H1 (cell line): ENCODE results near the gene MACROD2. TPM values are rescaled to one million over a fixed set of nuclear protein-coding genes. Genes with fewer than 3 reads are reported as not detected.

Experiments used
- CTCF ChIA-PET: fragments of 300-600 bp; sonication (Branson Sonifier 250); formaldehyde crosslinking; loops from one replicate; lab custom pipeline; 2021; ENCODE audit not compliant: partially characterized antibody; lab: Charles Lee
- POLR2A ChIA-PET: fragments of 300-600 bp; sonication (Branson Sonifier 250); formaldehyde crosslinking; loops from one replicate; lab custom pipeline; 2021; ENCODE audit warnings: inconsistent platforms; ENCODE audit not compliant: partially characterized antibody; lab: Charles Lee
- DNase-seq, 2 experiments: peaks; one replicate each; pipeline versions ENCODE4 v3.0.0 to v3.0.0-alpha.2; 2010 to 2022; ENCODE audit warnings: low spot score in 2 of 2, low read depth in 1 of 2, mixed read lengths in 1 of 2
- FAIRE-seq: peaks from 2 replicates; lab custom pipeline; 2011; peaks lifted over from hg19 to GRCh38; lab: Jason Lieb, UNC
- H2AFZ ChIP-seq: 2 replicates; pipeline ENCODE4 v1.8.1; 2012; ENCODE audit warnings: low read length, inconsistent platforms
- H2AK5ac ChIP-seq: 2 replicates; pipeline ENCODE4 v1.6.1; 2013; ENCODE audit warnings: low read depth, low read length
- H2BK120ac ChIP-seq: replicated peaks from 2 replicates; pipeline ENCODE3; 2013; ENCODE audit warnings: low read depth, low read length, inconsistent platforms
- H2BK12ac ChIP-seq: 2 replicates; pipeline ENCODE4 v1.6.1; 2013; ENCODE audit warnings: low read depth, low read length
- H2BK15ac ChIP-seq: 2 replicates; pipeline ENCODE4 v1.6.1; 2013; ENCODE audit warnings: low read length
- H2BK20ac ChIP-seq: 2 replicates; pipeline ENCODE4 v1.6.1; 2013; ENCODE audit warnings: low read length
- H2BK5ac ChIP-seq: 2 replicates; pipeline ENCODE4 v1.6.1; 2013; ENCODE audit warnings: low read depth, low read length
- H3K14ac ChIP-seq: 2 replicates; pipeline ENCODE4 v1.6.1; 2013; ENCODE audit warnings: inconsistent platforms; ENCODE audit not compliant: insufficient read length
- H3K18ac ChIP-seq: 2 replicates; pipeline ENCODE4 v1.6.1; 2013; ENCODE audit warnings: low read length; ENCODE audit errors: extremely low read depth
- H3K23ac ChIP-seq: 2 replicates; pipeline ENCODE4 v1.6.1; 2013; ENCODE audit warnings: inconsistent platforms; ENCODE audit not compliant: insufficient read length
- H3K23me2 ChIP-seq: 2 replicates; pipeline ENCODE4 v1.6.1; 2013; ENCODE audit warnings: low read depth, low read length
- H3K27ac ChIP-seq: 2 replicates; pipeline ENCODE4 v1.6.1; 2011; ENCODE audit warnings: low read depth, low read length, inconsistent platforms
- H3K27me3 ChIP-seq, 4 experiments: replicated peaks in 1 of 4; 1 replicate in 1 of 4; 2 replicates in 3 of 4; pipeline versions ENCODE4 v1.6.1 to v1.8.1; 2011 to 2013; ENCODE audit warnings: low read length in 3 of 4, mild to moderate bottlenecking in 3 of 4, inconsistent platforms in 2 of 4, mixed read lengths in 2 of 4, moderate library complexity in 1 of 4; ENCODE audit not compliant: control insufficient read depth in 3 of 4, insufficient read depth in 3 of 4; ENCODE audit errors: extremely low read depth in 1 of 4
- H3K36me3 ChIP-seq, 4 experiments: 2 replicates each; pipeline versions ENCODE4 v1.6.1 to v1.8.1; 2011 to 2013; ENCODE audit warnings: mild to moderate bottlenecking in 4 of 4, low read length in 3 of 4, moderate library complexity in 2 of 4, control low read depth in 1 of 4, inconsistent platforms in 1 of 4; ENCODE audit not compliant: insufficient read depth in 4 of 4, control insufficient read depth in 2 of 4
- H3K4ac ChIP-seq: replicated peaks from 2 replicates; pipeline ENCODE3; 2013; ENCODE audit warnings: low read length, low read depth, mixed read lengths, inconsistent platforms; ENCODE audit not compliant: insufficient read length
- H3K4me1 ChIP-seq, 4 experiments: replicated peaks in 1 of 4; 1 replicate in 1 of 4; 2 replicates in 3 of 4; pipeline versions ENCODE4 v1.6.1 to v1.8.1; 2011 to 2013; ENCODE audit warnings: low read length in 3 of 4, inconsistent platforms in 2 of 4, mixed read lengths in 1 of 4; ENCODE audit not compliant: insufficient read depth in 4 of 4, control insufficient read depth in 3 of 4
- H3K4me2 ChIP-seq, 2 experiments: 2 replicates each; pipeline versions ENCODE4 v1.6.1 to v1.8.1; 2011 to 2013; ENCODE audit warnings: low read depth in 2 of 2, low read length in 2 of 2, control low read depth in 1 of 2, inconsistent platforms in 1 of 2, mild to moderate bottlenecking in 1 of 2; ENCODE audit not compliant: insufficient read depth in 1 of 2
- H3K4me3 ChIP-seq, 4 experiments: fragments of 200-600, 300-600 bp in 1 of 4; sonication (generic), shearing (Covaris generic), sonication (Bioruptor Twin) in 1 of 4; 2 replicates each; pipeline versions ENCODE4 v1.5.1 to v1.8.1; 2011 to 2016; ENCODE audit warnings: low read length in 4 of 4, low read depth in 3 of 4, control low read depth in 2 of 4, inconsistent platforms in 2 of 4, mild to moderate bottlenecking in 2 of 4, mixed read lengths in 1 of 4, moderate library complexity in 1 of 4; ENCODE audit not compliant: insufficient read depth in 2 of 4; ENCODE audit errors: extremely low read depth in 1 of 4
- H3K56ac ChIP-seq: replicated peaks from 2 replicates; pipeline ENCODE3; 2013; ENCODE audit warnings: low read depth, mild to moderate bottlenecking, mixed read lengths, low read length, inconsistent platforms; ENCODE audit not compliant: insufficient read length
- H3K79me1 ChIP-seq: 2 replicates; pipeline ENCODE4 v1.6.1; 2013; ENCODE audit warnings: low read depth, low read length, control low read depth
- H3K79me2 ChIP-seq, 2 experiments: 2 replicates each; pipeline versions ENCODE4 v1.6.1 to v1.8.1; 2012 to 2013; ENCODE audit warnings: low read length in 2 of 2, mild to moderate bottlenecking in 2 of 2, inconsistent platforms in 1 of 2; ENCODE audit not compliant: insufficient read depth in 2 of 2, control insufficient read depth in 1 of 2
- H3K9ac ChIP-seq, 4 experiments: replicated peaks in 1 of 4; 1 replicate in 1 of 4; 2 replicates in 3 of 4; pipeline versions ENCODE4 v1.6.1 to v1.8.1; 2011 to 2013; ENCODE audit warnings: low read depth in 3 of 4, low read length in 3 of 4, control low read depth in 2 of 4, mild to moderate bottlenecking in 2 of 4, moderate library complexity in 2 of 4, inconsistent platforms in 1 of 4; ENCODE audit errors: extremely low read depth in 1 of 4
- H3K9me3 ChIP-seq, 2 experiments: 2 replicates each; pipeline versions ENCODE4 v1.6.1 to v1.8.1; 2012 to 2013; ENCODE audit warnings: mild to moderate bottlenecking in 2 of 2, moderate library complexity in 2 of 2, control low read depth in 1 of 2, inconsistent platforms in 1 of 2, low read depth in 1 of 2, low read length in 1 of 2, mixed read lengths in 1 of 2; ENCODE audit not compliant: insufficient read depth in 2 of 2
- H4K20me1 ChIP-seq, 2 experiments: replicated peaks in 1 of 2; 2 replicates each; pipeline versions ENCODE3 to v1.8.1; 2011 to 2013; ENCODE audit warnings: inconsistent platforms in 2 of 2, low read length in 2 of 2, mild to moderate bottlenecking in 1 of 2; ENCODE audit not compliant: insufficient read depth in 2 of 2, control insufficient read depth in 1 of 2
- H4K5ac ChIP-seq: 2 replicates; pipeline ENCODE4 v1.6.1; 2013; ENCODE audit warnings: low read length, low read depth, mixed read lengths, inconsistent platforms; ENCODE audit not compliant: insufficient read length
- H4K8ac ChIP-seq: 2 replicates; pipeline ENCODE4 v1.8.0; 2013; ENCODE audit warnings: mild to moderate bottlenecking, moderate library complexity, low read length, inconsistent platforms; ENCODE audit not compliant: insufficient read depth; ENCODE audit errors: extremely low read depth
- H4K91ac ChIP-seq: replicated peaks from 2 replicates; pipeline ENCODE3; 2013; ENCODE audit warnings: low read length, mixed read lengths, inconsistent platforms; ENCODE audit not compliant: insufficient read length
- BCL11A ChIP-seq, 2 experiments: IDR thresholded peaks; one replicate each; pipeline ENCODE4 v1.6.1; 2011; ENCODE audit warnings: low read depth in 2 of 2, low read length in 2 of 2, mild to moderate bottlenecking in 2 of 2
- CHD2 ChIP-seq: IDR thresholded peaks from 2 replicates; pipeline ENCODE4 v1.6.1; 2012; ENCODE audit warnings: low read length, improper control_type of control experiment
- HDAC2 ChIP-seq, 2 experiments: fragments of 300-600 bp in 1 of 2; sonication (generic) in 1 of 2; IDR thresholded peaks; 2 replicates each; pipeline ENCODE4 v1.6.1; 2011 to 2012; ENCODE audit warnings: low read depth in 2 of 2, low read length in 2 of 2, mild to moderate bottlenecking in 2 of 2, moderate library complexity in 2 of 2, borderline replicate concordance in 1 of 2, inconsistent platforms in 1 of 2
- KDM1A ChIP-seq: fragments of 200-600, 300-600 bp; sonication (generic); IDR thresholded peaks from 2 replicates; pipeline ENCODE4 v1.7.1; 2016; ENCODE audit warnings: mild to moderate bottlenecking, low read length, borderline replicate concordance
- SUZ12 ChIP-seq: fragments of 200-600 bp; sonication (generic); IDR thresholded peaks from 2 replicates; pipeline ENCODE4 v1.6.1; 2012; ENCODE audit warnings: mild to moderate bottlenecking, inconsistent platforms, low read length, moderate library complexity, mixed read lengths
- YY1 ChIP-seq: IDR thresholded peaks from 2 replicates; pipeline ENCODE4 v1.6.1; 2011; ENCODE audit warnings: low read depth, mild to moderate bottlenecking, low read length
- ZNF274 ChIP-seq: IDR thresholded peaks from 2 replicates; pipeline ENCODE4 v1.7.0; 2012; ENCODE audit warnings: low read length, borderline replicate concordance; ENCODE audit errors: extremely low read depth
- WGBS, 2 experiments: shearing (Covaris generic) in 1 of 2; methylation state at CpG; one replicate each; pipeline versions ENCODE4 v1.1.6 to v1.1.7; 2013 to 2015; ENCODE audit warnings: low lambda C conversion rate in 2 of 2, mixed read lengths in 2 of 2, inconsistent platforms in 1 of 2, low coverage in 1 of 2, missing lambda C conversion rate in 1 of 2; ENCODE audit not compliant: insufficient replicate concordance in 2 of 2, insufficient coverage in 1 of 2, insufficient read length in 1 of 2; ENCODE audit errors: extremely low coverage in 1 of 2, missing lambda C conversion rate in 1 of 2; 5-methylcytosine and 5-hydroxymethylcytosine counted together
- polyA plus RNA-seq, 7 experiments: library from polyadenylated mRNA; depleted of rRNA in 3 of 7; stranded (reverse) in 5 of 7; unstranded in 2 of 7; fragments of >200 nt in 5 of 7; fragments of 200-250 nt in 2 of 7; gene quantifications; 1 replicate in 5 of 7; 2 replicates in 1 of 7; 4 replicates in 1 of 7; pipeline versions ENCODE4 v1.2.1 to v1.2.3, GENCODE V29; 2011 to 2013; ENCODE audit warnings: missing spikeins in 2 of 7, mixed read lengths in 2 of 7
- total RNA-seq: library from RNA; stranded (reverse); fragmentation: NEBNext Ultra II Directional; extraction: Animal tissue kit (Norgen Biotek cat#: 25700); gene quantifications from 2 replicates; pipeline ENCODE4 v1.2.1, GENCODE V29; 2021

Gene MACROD2
- total and polyA plus RNA-seq, 2 of the 8 experiments (the other 6 are each of a cell fraction or from before 2014, with no cell fraction given), result 0.70 to 3.9 TPM

DNA sequence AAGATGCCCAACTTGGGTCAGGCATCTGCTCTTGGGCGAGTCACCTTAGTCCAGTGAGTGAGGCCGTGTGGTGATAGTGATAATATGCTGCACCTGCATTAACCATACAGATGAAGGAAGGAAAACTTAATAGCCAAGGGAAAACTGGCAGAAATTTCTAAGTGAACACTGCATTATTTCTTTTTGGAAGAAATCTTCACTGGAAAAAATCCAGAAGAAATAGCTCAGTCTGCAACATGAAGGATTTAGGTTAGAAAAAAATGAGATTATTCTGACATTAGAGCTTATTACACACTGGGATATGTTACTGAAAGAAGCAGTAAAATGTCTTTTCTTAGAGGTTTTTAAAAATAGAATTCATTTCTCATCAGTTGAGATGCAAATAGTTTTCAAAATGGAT is 1630.7 kb downstream of the MACROD2 start:
- FAIRE-seq, result no peak
- Histone ChIP-seq H3K79me2 (no peaks in the 10 kb centered on the region), H3K14ac (no peak overlapping the region), H3K4ac (no peak overlapping the region), H3K4me2 (no peak overlapping the region), H3K18ac (no peak overlapping the region), H4K5ac (no peak overlapping the region), H3K36me3 (no peaks in the 10 kb centered on the region; a peak in 1 of 8 replicates), H3K9ac (no peak overlapping the region), H2AK5ac (no peak overlapping the region), H3K4me3 (no peak overlapping the region), H2AFZ (no peak overlapping the region), H2BK15ac (no peak overlapping the region), H4K91ac (no peak overlapping the region), H2BK5ac (no peak overlapping the region), H2BK20ac (no peak overlapping the region), H3K23ac (no peak overlapping the region), H3K27me3 (no peaks in the 10 kb centered on the region), H2BK12ac (no peak overlapping the region), H3K79me1 (no peaks in the 10 kb centered on the region), H4K8ac (no peak overlapping the region), H3K56ac (no peak overlapping the region), H2BK120ac (no peak overlapping the region), H3K23me2 (peaks cover 2% of the 10 kb centered on the region; the same call in 1 of the 2 replicates), H3K27ac (no peak overlapping the region), H3K9me3 (no peaks in the 10 kb centered on the region), H4K20me1 (no peaks in the 10 kb centered on the region), H3K4me1 (peaks cover 0 to 11% (median 5%) of the 10 kb centered on the region in 4 experiments; a peak in 5 of 7 replicates)
- no peak for DNase-seq
- no peak for TF ChIP-seq KDM1A
- no peak for TF ChIP-seq BCL11A (IDR thresholded peaks at IDR 0.05; ENCODE audit: low read depth in 2 of 2, low read length in 2 of 2)
- TF ChIP-seq SUZ12, result no peak
- TF ChIP-seq ZNF274, result no peak
- no peak for TF ChIP-seq CHD2
- TF ChIP-seq HDAC2 (IDR thresholded peaks at IDR 0.05; ENCODE audit: borderline replicate concordance in 1 of 2, low read depth in 2 of 2, low read length in 2 of 2), result no peak
- no peak for TF ChIP-seq YY1
- ChIA-PET CTCF (no interaction called here), POLR2A (interaction anchor here (0.6 kb wide), 1 partner anchor 288 kb away, joined by 3 read pairs; no protein-coding TSS in a partner anchor)
- WGBS, 2 experiments, result 100% methylated on average over 2 of the region's 2 CpGs; no CpG with 5 or more reads in 1 of the 2 experiments
